ENCODE results near the gene CLDN20.

The CLDN20 gene

DNA sequence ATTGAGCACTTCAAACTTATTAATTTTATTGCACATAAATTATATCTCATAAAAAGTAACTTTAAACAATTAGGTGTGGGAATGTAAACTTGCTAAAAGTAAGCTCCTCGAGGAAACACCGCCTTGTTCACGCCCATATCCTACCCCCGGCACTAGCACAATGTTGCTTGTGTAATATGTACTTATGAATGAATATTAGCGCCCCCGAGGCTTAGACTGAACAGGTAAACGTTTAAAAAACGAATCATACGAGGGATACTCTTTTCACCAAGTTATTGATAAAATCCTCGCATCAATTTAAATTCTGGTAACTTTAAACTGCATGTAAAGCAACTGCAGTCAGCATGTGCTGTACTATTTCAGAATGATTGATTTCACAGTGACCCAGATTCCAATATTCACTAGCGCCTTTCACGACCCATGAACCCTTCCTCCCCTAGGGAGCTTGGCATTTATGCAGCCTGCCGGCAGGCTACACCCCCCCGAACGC, 49.8 kb downstream of the CLDN20 start:
- DNase-seq (ENCODE audit: low spot score), result no peak

- peak; percentile 92 for DNase-seq (ENCODE audit: low spot score)
Observed at GRCh38 chr6:155314092-155314772, 50.4 kb downstream of the CLDN20 start, which contains the start of gene TFB1M. TSS of gene TFB1M (minus strand) at chr6:155314484. CDS start at chr6:155314428, 56 bp downstream.

- DNase-seq (ENCODE audit: low spot score), result peak; percentile 50
Observed at GRCh38 chr6:155314773-155315515, 51.1 kb downstream of the CLDN20 start.

- DNase-seq (ENCODE audit: low spot score), result no peak
Observed at GRCh38 chr6:155315516-155315871, 51.7 kb downstream of the CLDN20 start.

DNA sequence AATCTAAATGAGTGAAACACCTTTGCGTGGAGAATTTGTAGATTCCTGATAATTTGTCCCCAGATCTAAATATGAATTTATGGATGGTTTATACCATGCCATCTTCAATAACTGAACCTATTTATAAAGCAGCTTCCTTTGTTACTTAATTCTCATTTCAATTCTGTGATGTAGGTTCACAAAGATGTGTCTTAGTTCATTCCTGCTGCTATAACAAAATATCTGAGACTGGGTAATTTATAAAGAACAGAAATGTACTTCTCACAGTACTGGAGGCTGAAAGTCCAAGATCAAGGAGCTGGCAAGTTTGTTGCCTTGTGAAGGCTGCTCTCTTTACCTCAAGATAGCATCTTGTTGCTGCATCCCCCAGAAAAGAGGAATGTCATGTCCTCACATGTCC, 52.6 kb downstream of the CLDN20 start:
- DNase-seq (ENCODE audit: low spot score), result no peak

- no peak for DNase-seq (ENCODE audit: low spot score)
Observed at GRCh38 chr6:155317186-155317585, 53.4 kb downstream of the CLDN20 start.

DNA sequence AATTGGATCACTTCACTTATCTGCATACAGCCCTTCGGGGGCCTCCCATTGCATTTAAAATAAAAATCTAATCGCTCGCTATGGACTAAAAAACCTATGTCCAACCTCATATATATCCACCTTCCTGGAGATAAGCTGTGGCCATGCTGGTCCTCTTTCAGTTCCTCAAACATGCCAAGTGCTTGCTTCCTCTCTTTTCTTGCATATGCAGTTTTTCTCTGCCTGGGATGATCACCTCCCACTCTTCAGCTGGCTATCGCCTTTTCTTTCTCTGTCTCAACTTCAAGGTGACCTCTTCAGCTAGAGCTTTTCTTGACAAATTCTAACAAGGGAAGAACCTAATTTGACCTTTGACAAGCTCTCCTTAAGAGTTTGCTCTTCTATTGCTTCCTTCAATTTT, 56.1 kb downstream of the CLDN20 start:
- DNase-seq (ENCODE audit: low spot score), result no peak

GRCh38 chr6:155324172-155324571, 60.4 kb downstream of the CLDN20 start:
- no peak for DNase-seq (ENCODE audit: low spot score)

DNA sequence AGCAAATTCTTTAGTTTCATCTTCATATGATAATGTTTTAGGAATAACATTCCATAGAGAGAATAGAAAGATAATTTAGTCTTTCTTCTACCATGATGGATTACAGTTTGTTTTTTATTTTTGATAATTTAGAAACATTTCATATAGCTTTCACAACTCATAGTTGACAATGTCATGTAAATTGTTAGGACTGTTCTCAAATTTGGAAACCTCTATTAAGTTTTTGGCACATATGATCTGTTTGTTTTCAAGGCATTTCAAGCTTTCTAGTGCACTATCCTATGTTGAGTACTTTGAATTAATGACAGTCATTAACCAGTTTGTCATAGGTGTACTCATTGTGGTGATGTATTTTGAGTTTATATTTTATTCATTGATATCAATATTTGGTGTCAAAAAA, 61.2 kb downstream of the CLDN20 start:
- no peak for DNase-seq (ENCODE audit: low spot score)

- no peak for DNase-seq (ENCODE audit: low spot score)
Observed at GRCh38 chr6:155325700-155326516, 62.1 kb downstream of the CLDN20 start.
